GM12878 (cell line): ENCODE results near the gene AGAP2. TPM values are rescaled to one million over a fixed set of nuclear protein-coding genes. Genes with fewer than 3 reads are reported as not detected.

ENCODE experiments used
- CEBPZ ChIP-seq: fragments of 150-350 bp; IDR thresholded peaks from 2 replicates; pipeline ENCODE4 v1.6.1; 2016; ENCODE audit warnings: low read depth, low read length
- CHD2 ChIP-seq: IDR thresholded peaks from 2 replicates; pipeline ENCODE4 v1.6.1; 2011; ENCODE audit warnings: low read depth, low read length, improper control_type of control experiment, borderline replicate concordance
- HDAC2 ChIP-seq: fragments of 200-600 bp; sonication (generic); IDR thresholded peaks from 2 replicates; pipeline ENCODE4 v1.6.1; 2017
- MTA2 ChIP-seq: fragments of 450-650 bp; IDR thresholded peaks from 2 replicates; pipeline ENCODE4 v1.6.1; 2016; ENCODE audit warnings: low read depth, mild to moderate bottlenecking, moderate library complexity
- NR2F1 ChIP-seq: fragments of 450-650 bp; conservative IDR thresholded peaks from 2 replicates; pipeline ENCODE4 v1.6.1; 2017; ENCODE audit warnings: mild to moderate bottlenecking
- PAX5 ChIP-seq: IDR thresholded peaks from 2 replicates; pipeline ENCODE4 v1.6.1; 2011; ENCODE audit warnings: low read depth, low read length, borderline replicate concordance
- POLR2A ChIP-seq: IDR thresholded peaks from 2 replicates; pipeline ENCODE4 v1.6.1; 2011; ENCODE audit warnings: low read depth, mild to moderate bottlenecking, low read length
- POU2F2 ChIP-seq: IDR thresholded peaks from 3 replicates; pipeline ENCODE4 v1.6.1; 2011; ENCODE audit warnings: low read depth, mild to moderate bottlenecking, low read length, borderline replicate concordance
- TAF1 ChIP-seq: IDR thresholded peaks from 2 replicates; pipeline ENCODE4 v1.6.1; 2011; ENCODE audit warnings: mild to moderate bottlenecking, low read depth, low read length, borderline replicate concordance
- WRNIP1 ChIP-seq: IDR thresholded peaks from 2 replicates; pipeline ENCODE4 v1.6.1; 2011; ENCODE audit warnings: low read depth, low read length, improper control_type of control experiment, borderline replicate concordance
- polyA plus RNA-seq, 11 experiments: library from polyadenylated mRNA; depleted of rRNA in 4 of 11; unstranded in 6 of 11; stranded (reverse) in 5 of 11; fragments of >200 nt; fragmentation: Nextera tagmentation in 4 of 11; fragmentation: Illumina TruSeq in 1 of 11; extraction: Ambion mirVana in 4 of 11; extraction: Trizol in 1 of 11; gene quantifications; 1 replicate in 1 of 11; 2 replicates in 10 of 11; pipeline versions ENCODE4 v1.2.1 to v1.2.3, GENCODE V29; 2011 to 2016; ENCODE audit warnings: inconsistent platforms in 2 of 11, missing spikeins in 2 of 11, low read depth in 1 of 11
- total RNA-seq, 4 experiments: library from RNA; depleted of rRNA in 3 of 4; stranded (reverse); fragments of >200 nt in 3 of 4; fragmentation: Illumina TruSeq in 1 of 4; extraction: Trizol in 1 of 4; gene quantifications; 2 replicates each; pipeline versions ENCODE4 v1.2.1 to v1.2.3, GENCODE V29; 2013 to 2021

The AGAP2 gene
- total and polyA plus RNA-seq, 10 of the 15 experiments (the other 5 are each of a cell fraction or from before 2014, with no cell fraction given): 0.29 to 19.8 (median 11.0) TPM

GRCh38 chr12:57735952-57736740 is 2.4 kb downstream of the AGAP2 start (continued):
- TF ChIP-seq CEBPZ: no peak
- TF ChIP-seq CHD2: no peak
- no peak for TF ChIP-seq MTA2
- TF ChIP-seq HDAC2: no peak
- TF ChIP-seq POU2F2: no peak
- no peak for TF ChIP-seq NR2F1
- no peak for TF ChIP-seq PAX5
- no peak for TF ChIP-seq POLR2A
- no peak for TF ChIP-seq WRNIP1
- no peak for TF ChIP-seq TAF1
